GM13976 (cell line): Measurements from ENCODE around the gene SPC25.

Source experiments
- DNase-seq: peaks from one replicate; pipeline ENCODE4 v3.0.0; 2012; ENCODE audit warnings: low spot score
- CTCF ChIP-seq: IDR thresholded peaks from 2 replicates; pipeline ENCODE4 v1.5.1; 2012; ENCODE audit warnings: borderline replicate concordance, mild to moderate bottlenecking; ENCODE audit not compliant: insufficient read depth; ENCODE audit errors: extremely low read depth, missing control alignments, control extremely low read depth
- in situ Hi-C: fragments of 300-500 bp; cut with MboI; formaldehyde crosslinking; loops from one replicate; pipeline ENCODE4 v1.12.0; 2022; ENCODE audit warnings: low sequenced_read_pairs, mixed read lengths, inconsistent platforms; ENCODE audit not compliant: unreplicated experiment

Gene SPC25

GRCh38 chr2:168903888-168904287, 13.7 kb upstream of the SPC25 start:
- no peak for DNase-seq
- TF ChIP-seq CTCF = no peak
- in situ Hi-C loops = loop anchor here (25.0 kb wide), 1 partner anchor 767 kb away; no protein-coding TSS in a partner anchor

GRCh38 chr2:168901003-168901402, 10.8 kb upstream of the SPC25 start, which contains the start of gene G6PC2:
TSS of gene G6PC2 (plus strand) at chr2:168901291. CDS start at chr2:168901332, 41 bp downstream.
- in situ Hi-C loops = loop anchor here (25.0 kb wide), 1 partner anchor 764 kb away; no protein-coding TSS in a partner anchor
- no peak for TF ChIP-seq CTCF
- DNase-seq = no peak

- no peak for TF ChIP-seq CTCF
Observed at GRCh38 chr2:168897449-168897848, 7.2 kb upstream of the SPC25 start.

GRCh38 chr2:168896783-168897182, 6.6 kb upstream of the SPC25 start:
- in situ Hi-C loops = no loop called here
- TF ChIP-seq CTCF = no peak
- DNase-seq = no peak

More at GRCh38 chr2:168897449-168897848, 7.2 kb upstream of the SPC25 start:
- in situ Hi-C loops = no loop called here
- DNase-seq = no peak

GRCh38 chr2:168895771-168896170, 5.5 kb upstream of the SPC25 start:
- no peak for TF ChIP-seq CTCF
- DNase-seq = no peak
- in situ Hi-C loops = no loop called here

DNA sequence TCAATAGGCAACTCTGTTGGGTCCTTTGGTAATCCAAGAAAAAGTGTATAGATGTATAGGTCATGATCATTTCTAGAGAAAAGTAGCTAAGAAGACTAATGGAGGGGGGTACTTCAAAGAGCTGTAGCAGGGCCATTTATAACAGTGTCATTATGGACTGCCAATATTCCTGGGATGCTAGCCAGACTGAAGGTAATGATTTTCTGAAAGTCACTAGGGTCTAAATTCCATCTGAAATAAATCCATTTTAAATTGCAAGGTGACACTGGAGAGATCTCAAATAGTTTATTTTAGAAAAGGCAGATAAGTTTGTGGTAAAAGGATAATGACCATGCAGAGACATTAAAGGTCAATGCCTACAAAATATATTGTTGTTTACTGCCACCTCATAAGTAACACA, 4.5 kb upstream of the SPC25 start:
- in situ Hi-C loops = no loop called here
- no peak for DNase-seq
- TF ChIP-seq CTCF = no peak
